Measurements from ENCODE around the gene FLVCR2.

The FLVCR2 gene

DNA sequence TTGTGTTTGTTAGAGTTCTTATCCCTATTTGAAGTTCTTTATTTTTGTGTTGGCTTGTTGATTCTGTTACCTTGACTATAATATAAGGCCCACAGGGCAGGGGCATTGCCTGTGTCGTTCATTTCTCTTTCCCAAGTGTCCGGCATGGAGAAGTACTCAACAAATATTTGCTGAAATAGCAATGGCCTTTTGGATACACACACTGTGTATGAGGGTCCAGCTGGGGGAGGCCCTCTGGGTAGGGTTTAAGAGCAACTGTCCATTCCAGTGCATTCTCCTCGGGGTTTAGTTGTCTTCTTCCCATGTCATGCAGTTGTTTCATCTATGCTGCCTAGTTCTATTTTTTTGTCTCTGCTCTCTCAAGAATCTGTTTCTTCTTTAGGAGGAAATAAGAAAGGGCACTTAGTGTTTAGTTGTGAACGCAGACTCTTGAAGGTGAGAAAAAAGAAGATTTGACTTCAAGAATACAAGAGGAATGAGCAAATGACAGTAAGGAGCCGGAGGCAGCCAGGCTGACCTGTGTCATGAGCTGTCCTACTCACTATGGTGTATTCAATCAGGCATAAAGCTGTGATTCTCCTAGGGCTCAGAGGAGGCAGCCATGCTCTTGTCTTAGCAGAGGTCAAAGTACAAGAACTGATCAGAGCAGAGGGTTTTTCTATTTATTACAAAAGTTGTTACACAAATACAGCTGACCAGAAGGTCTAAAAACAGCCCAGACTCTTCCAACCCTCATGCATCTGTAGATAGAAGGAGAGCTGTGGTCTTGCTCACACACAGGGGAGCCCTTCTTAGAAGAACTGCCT is 72.0 kb downstream of the FLVCR2 start:
- Histone ChIP-seq H3K27me3 (ENCODE audit: control insufficient read depth, insufficient read depth, low read length) (no peaks in the 10 kb centered on the region), H2AFZ (no peak overlapping the region), H3K9ac (no peak overlapping the region), H3K4me3 (ENCODE audit: low read depth, low read length) (no peak overlapping the region), H3K4me2 (ENCODE audit: low read length) (no peak overlapping the region), H3K79me2 (no peaks in the 10 kb centered on the region), H3K9me3 (ENCODE audit: control insufficient read depth, low read length) (no peaks in the 10 kb centered on the region), H3K27ac (no peak overlapping the region), H3K36me3 (ENCODE audit: control insufficient read depth, insufficient read depth, low read length) (no peaks in the 10 kb centered on the region), H3K4me1 (peaks cover 5% of the 10 kb centered on the region)
- TF ChIP-seq, protein P1, sequence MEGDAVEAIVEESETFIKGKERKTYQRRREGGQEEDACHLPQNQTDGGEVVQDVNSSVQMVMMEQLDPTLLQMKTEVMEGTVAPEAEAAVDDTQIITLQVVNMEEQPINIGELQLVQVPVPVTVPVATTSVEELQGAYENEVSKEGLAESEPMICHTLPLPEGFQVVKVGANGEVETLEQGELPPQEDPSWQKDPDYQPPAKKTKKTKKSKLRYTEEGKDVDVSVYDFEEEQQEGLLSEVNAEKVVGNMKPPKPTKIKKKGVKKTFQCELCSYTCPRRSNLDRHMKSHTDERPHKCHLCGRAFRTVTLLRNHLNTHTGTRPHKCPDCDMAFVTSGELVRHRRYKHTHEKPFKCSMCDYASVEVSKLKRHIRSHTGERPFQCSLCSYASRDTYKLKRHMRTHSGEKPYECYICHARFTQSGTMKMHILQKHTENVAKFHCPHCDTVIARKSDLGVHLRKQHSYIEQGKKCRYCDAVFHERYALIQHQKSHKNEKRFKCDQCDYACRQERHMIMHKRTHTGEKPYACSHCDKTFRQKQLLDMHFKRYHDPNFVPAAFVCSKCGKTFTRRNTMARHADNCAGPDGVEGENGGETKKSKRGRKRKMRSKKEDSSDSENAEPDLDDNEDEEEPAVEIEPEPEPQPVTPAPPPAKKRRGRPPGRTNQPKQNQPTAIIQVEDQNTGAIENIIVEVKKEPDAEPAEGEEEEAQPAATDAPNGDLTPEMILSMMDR (IDR thresholded peaks at IDR 0.05) = no peak

DNA sequence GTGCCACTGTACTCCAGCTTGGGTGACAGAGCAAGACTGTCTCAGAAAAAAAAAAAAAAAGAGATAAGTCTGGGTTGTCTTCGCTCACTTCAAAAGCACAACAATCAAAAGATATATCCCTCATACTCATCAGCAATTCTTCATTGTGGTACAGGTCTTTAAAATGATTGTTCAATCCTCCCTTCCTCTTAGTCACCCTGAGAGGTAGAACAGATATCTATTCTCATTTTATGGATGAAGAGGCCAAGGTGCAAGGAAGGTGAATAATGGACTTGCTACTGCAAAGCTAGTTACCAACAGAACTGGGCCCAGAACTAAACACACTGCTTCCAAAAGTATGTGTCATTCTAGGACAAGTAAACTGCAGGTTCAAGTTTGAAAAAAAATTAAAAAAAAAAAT is 75.1 kb downstream of the FLVCR2 start:
- Histone ChIP-seq H3K9ac (no peak overlapping the region), H3K9me3 (ENCODE audit: control insufficient read depth, low read length) (no peaks in the 10 kb centered on the region), H3K79me2 (no peaks in the 10 kb centered on the region), H3K36me3 (ENCODE audit: control insufficient read depth, insufficient read depth, low read length) (no peaks in the 10 kb centered on the region), H3K27me3 (ENCODE audit: control insufficient read depth, insufficient read depth, low read length) (no peaks in the 10 kb centered on the region), H3K27ac (no peak overlapping the region), H3K4me2 (ENCODE audit: low read length) (no peak overlapping the region), H3K4me3 (ENCODE audit: low read depth, low read length) (no peak overlapping the region), H3K4me1 (no peaks in the 10 kb centered on the region), H2AFZ (no peak overlapping the region)
- TF ChIP-seq, protein P1 (IDR thresholded peaks at IDR 0.05) = no peak

- Histone ChIP-seq H3K36me3 (ENCODE audit: control insufficient read depth, insufficient read depth, low read length) (no peaks in the 10 kb centered on the region), H2AFZ (no peak overlapping the region), H3K27ac (no peak overlapping the region), H3K4me1 (no peaks in the 10 kb centered on the region), H3K27me3 (ENCODE audit: control insufficient read depth, insufficient read depth, low read length) (no peaks in the 10 kb centered on the region), H3K9ac (no peak overlapping the region), H3K4me3 (ENCODE audit: low read depth, low read length) (no peak overlapping the region), H3K9me3 (ENCODE audit: control insufficient read depth, low read length) (no peaks in the 10 kb centered on the region), H3K4me2 (ENCODE audit: low read length) (no peak overlapping the region), H3K79me2 (no peaks in the 10 kb centered on the region)
- TF ChIP-seq, protein P1 (IDR thresholded peaks at IDR 0.05) = peak; percentile 97
Observed at GRCh38 chr14:75654127-75654732, 75.8 kb downstream of the FLVCR2 start.

GRCh38 chr14:75655235-75655634 is 76.8 kb downstream of the FLVCR2 start:
- H3K4me3 ChIP-seq (ENCODE audit: low read depth, low read length) = no peak overlapping the region
- H3K79me2 ChIP-seq = no peaks in the 10 kb centered on the region
- no peak overlapping the region for H3K27ac ChIP-seq
- no peaks in the 10 kb centered on the region for H3K4me1 ChIP-seq
- no peak overlapping the region for H3K4me2 ChIP-seq (ENCODE audit: low read length)
- no peaks in the 10 kb centered on the region for H3K36me3 ChIP-seq (ENCODE audit: control insufficient read depth, insufficient read depth, low read length)
- no peaks in the 10 kb centered on the region for H3K27me3 ChIP-seq (ENCODE audit: control insufficient read depth, insufficient read depth, low read length)
- TF ChIP-seq, protein P1 (IDR thresholded peaks at IDR 0.05) = no peak
- no peaks in the 10 kb centered on the region for H3K9me3 ChIP-seq (ENCODE audit: control insufficient read depth, low read length)
- no peak overlapping the region for H3K9ac ChIP-seq
- H2AFZ ChIP-seq = no peak overlapping the region

Data from parathyroid adenoma (tissue), 2 donors.